PFSK-1 (cell line): ENCODE results near the gene TCAP.

Experiments used
- FOXP2 ChIP-seq: optimal IDR thresholded peaks from 2 replicates; pipeline ENCODE3; 2011; ENCODE audit warnings: borderline replicate concordance, control low read depth, inconsistent platforms; ENCODE audit not compliant: insufficient read depth; ENCODE audit errors: extremely low read length, extremely low read depth
- POLR2AphosphoS5 ChIP-seq: IDR thresholded peaks from 2 replicates; pipeline ENCODE4 v1.6.1; 2012; ENCODE audit warnings: low read depth, mild to moderate bottlenecking, control low read depth, low read length, moderate library complexity
- SIN3A ChIP-seq: IDR thresholded peaks from 2 replicates; pipeline ENCODE4 v1.6.1; 2012; ENCODE audit warnings: mild to moderate bottlenecking, low read length, moderate library complexity, borderline replicate concordance; ENCODE audit not compliant: insufficient read depth
- TAF1 ChIP-seq: IDR thresholded peaks from 2 replicates; pipeline ENCODE4 v1.6.1; 2012; ENCODE audit warnings: low read length, control low read depth, borderline replicate concordance; ENCODE audit not compliant: insufficient read depth
- TF ChIP-seq, protein P1 (sequence below), 2 experiments: IDR thresholded peaks; 2 replicates each; pipeline versions ENCODE4 v1.6.1 to v1.8.0; 2011 to 2012; ENCODE audit warnings: low read depth in 2 of 2, low read length in 2 of 2, control low read depth in 1 of 2, inconsistent platforms in 1 of 2, mild to moderate bottlenecking in 1 of 2, moderate library complexity in 1 of 2; ENCODE audit not compliant: insufficient read depth in 1 of 2

TCAP gene

DNA sequence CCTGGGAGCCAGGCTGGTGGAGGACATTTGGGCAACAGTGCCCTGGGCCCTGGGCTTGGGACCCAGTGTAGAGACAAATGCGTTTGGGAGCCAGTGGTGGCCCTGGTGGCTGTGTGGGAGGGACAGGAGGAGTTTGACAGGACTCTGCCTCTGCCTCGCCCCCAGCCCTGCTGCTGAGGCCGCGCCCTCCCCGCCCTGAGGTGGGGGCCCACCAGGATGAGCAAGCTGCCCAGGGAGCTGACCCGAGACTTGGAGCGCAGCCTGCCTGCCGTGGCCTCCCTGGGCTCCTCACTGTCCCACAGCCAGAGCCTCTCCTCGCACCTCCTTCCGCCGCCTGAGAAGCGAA, 11.9 kb upstream of the TCAP start:
- no peak for TF ChIP-seq POLR2AphosphoS5
- no peak for TF ChIP-seq FOXP2
- no peak for TF ChIP-seq SIN3A
- no peak for TF ChIP-seq TAF1
- TF ChIP-seq, protein P1, sequence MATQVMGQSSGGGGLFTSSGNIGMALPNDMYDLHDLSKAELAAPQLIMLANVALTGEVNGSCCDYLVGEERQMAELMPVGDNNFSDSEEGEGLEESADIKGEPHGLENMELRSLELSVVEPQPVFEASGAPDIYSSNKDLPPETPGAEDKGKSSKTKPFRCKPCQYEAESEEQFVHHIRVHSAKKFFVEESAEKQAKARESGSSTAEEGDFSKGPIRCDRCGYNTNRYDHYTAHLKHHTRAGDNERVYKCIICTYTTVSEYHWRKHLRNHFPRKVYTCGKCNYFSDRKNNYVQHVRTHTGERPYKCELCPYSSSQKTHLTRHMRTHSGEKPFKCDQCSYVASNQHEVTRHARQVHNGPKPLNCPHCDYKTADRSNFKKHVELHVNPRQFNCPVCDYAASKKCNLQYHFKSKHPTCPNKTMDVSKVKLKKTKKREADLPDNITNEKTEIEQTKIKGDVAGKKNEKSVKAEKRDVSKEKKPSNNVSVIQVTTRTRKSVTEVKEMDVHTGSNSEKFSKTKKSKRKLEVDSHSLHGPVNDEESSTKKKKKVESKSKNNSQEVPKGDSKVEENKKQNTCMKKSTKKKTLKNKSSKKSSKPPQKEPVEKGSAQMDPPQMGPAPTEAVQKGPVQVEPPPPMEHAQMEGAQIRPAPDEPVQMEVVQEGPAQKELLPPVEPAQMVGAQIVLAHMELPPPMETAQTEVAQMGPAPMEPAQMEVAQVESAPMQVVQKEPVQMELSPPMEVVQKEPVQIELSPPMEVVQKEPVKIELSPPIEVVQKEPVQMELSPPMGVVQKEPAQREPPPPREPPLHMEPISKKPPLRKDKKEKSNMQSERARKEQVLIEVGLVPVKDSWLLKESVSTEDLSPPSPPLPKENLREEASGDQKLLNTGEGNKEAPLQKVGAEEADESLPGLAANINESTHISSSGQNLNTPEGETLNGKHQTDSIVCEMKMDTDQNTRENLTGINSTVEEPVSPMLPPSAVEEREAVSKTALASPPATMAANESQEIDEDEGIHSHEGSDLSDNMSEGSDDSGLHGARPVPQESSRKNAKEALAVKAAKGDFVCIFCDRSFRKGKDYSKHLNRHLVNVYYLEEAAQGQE (IDR thresholded peaks at IDR 0.05; ENCODE audit: insufficient read depth in 1 of 2, low read depth in 2 of 2, low read length in 2 of 2) = no peak

DNA sequence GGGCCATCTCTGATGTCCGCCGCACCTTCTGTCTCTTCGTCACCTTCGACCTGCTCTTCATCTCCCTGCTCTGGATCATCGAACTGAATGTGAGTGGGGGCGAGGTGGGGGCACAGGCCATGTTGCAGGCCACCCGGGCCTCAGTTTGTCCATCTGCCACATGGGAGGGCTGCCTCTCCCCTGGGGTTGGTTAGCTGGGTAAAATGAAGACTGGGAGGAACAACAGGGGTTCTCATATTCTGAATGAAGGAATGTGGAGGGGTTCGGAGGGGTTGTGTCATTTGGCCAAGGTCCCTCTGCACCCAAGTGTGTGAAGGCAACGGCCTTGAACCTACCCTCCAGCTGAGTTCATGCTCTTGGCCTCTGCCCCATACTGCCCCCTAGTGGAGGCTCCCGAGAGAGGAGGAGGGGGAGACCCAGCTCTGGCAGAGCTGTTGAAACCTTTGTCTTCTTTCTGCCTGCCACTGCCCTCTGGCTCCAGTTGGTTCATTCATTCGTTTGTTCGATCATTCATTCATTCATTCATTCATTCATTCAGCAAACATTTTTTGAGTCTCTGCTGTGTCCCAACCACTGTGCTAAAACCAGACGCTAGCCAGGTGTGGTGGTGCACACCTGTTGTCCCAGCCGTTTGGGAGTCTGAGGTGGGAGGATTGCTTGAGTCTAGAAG, 11.4 kb upstream of the TCAP start:
- no peak for TF ChIP-seq FOXP2
- no peak for TF ChIP-seq TAF1
- no peak for TF ChIP-seq SIN3A

DNA sequence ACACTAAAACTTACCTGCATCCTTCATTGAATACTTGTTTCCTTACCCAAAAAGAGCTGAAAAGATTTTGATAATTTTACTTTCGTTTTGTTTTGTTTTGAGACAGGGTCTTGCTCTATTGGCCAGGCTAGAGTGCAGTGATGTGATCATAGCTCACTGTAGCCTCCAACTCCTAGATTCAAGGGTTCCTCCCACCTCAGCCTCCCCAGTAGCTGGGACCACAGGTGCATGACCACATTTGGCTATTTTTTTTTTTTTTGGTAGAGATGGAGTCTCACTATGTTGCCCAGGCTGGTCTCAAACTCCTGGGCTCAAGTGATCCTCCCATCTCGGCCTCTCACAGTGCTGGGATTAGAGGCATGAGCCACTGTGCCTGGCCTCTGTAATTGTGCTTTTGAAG, 10.0 kb upstream of the TCAP start:
- TF ChIP-seq FOXP2 (no peak), TAF1 (no peak), POLR2AphosphoS5 (no peak), SIN3A (no peak)
- TF ChIP-seq, protein P1 (IDR thresholded peaks at IDR 0.05; ENCODE audit: insufficient read depth in 1 of 2, low read depth in 2 of 2, low read length in 2 of 2) = no peak

DNA sequence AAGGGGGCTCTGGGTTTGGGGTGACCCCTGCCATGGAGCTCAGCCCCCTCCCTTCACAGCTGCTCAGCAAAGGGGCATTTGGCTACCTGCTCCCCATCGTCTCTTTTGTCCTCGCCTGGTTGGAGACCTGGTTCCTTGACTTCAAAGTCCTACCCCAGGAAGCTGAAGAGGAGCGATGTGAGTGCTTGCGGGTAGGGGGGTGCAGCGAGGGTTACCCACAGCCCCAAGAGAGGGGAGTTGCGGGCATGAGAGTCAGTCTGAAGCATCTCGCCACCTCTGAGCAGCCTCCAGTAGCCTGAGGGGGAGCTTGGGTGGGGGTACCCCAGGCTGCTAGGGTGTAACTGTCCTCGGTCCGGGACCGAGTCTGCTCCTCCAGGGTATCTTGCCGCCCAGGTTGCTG, 6.8 kb upstream of the TCAP start:
- TF ChIP-seq TAF1 (no peak), FOXP2 (no peak), POLR2AphosphoS5 (no peak)

DNA sequence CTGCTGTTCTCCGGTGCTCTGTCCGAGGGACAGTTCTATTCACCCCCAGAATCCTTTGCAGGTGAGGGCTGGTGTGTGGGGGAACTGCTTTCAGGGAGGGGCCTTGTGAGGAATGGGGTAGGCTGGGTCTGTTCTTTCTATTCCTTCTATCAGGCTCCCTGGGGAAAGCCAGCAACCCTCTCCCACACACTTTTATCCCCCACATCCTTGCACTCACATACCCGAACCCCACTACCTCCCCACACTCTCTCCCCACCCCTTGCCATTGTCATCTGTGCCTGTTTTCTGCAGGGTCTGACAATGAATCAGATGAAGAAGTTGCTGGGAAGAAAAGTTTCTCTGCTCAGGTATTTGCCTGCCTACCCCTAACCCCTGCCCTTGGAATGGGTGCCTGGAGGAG, 6.4 kb upstream of the TCAP start:
- no peak for TF ChIP-seq SIN3A
- no peak for TF ChIP-seq TAF1
- no peak for TF ChIP-seq FOXP2
- TF ChIP-seq, protein P1 (IDR thresholded peaks at IDR 0.05; ENCODE audit: insufficient read depth in 1 of 2, low read depth in 2 of 2, low read length in 2 of 2) = no peak
- no peak for TF ChIP-seq POLR2AphosphoS5

DNA sequence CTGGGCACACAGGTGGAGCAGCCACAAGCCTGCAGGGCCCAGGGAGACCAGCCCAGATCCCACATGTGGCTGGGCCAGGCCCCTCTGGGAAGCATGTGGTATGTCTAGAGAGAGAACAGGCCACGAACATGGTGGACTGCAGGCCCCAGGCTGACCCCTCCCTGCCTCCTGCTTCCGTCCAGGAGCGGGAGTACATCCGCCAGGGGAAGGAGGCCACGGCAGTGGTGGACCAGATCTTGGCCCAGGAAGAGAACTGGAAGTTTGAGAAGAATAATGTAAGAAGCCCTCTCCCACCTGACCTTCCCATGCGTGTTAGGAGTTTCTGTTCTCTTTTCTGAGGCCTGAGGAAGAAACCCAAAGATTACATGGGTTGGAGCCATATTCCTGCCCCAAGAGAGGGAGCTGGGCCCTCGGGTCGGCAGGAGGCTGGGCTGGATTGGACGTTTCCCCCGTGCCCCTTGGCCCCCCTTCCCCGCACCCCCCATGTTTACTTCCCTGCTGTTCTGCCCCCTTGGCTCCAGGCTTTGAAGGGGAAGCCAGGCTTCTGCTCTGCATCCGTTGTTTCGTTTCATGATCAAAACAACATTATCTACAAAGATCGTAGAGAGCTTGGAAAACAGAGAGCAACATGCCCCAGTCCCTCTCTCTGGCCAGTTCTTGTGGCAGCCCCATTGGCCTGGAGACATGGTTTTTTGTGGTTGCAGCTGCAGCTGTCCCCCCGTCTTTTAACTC, 5.7 kb upstream of the TCAP start:
- TF ChIP-seq, protein P1 (IDR thresholded peaks at IDR 0.05; ENCODE audit: insufficient read depth in 1 of 2, low read depth in 2 of 2, low read length in 2 of 2) = no peak
- no peak for TF ChIP-seq POLR2AphosphoS5
- TF ChIP-seq SIN3A = no peak
- TF ChIP-seq FOXP2 = no peak
- no peak for TF ChIP-seq TAF1
